ENCODE results near the gene TSPAN9.

GRCh38 chr12:3120701-3121100 lies 43.5 kb downstream of the TSPAN9 start:
- TF ChIP-seq GATA2 (IDR thresholded peaks at IDR 0.05; ENCODE audit: low read depth, low read length) (no peak), GATA3 (IDR thresholded peaks at IDR 0.05; ENCODE audit: low read depth, low read length) (no peak)

Measured in SH-SY5Y (cell line).